ENCODE data around the gene TMEM150B.

TMEM150B gene

GRCh38 chr19:55305983-55306562 is 19.1 kb downstream of the TMEM150B start:
- DNase-seq (ENCODE audit: low read depth): no peak

- DNase-seq (ENCODE audit: low read depth): peak; percentile 11
Measured at GRCh38 chr19:55305491-55305890, 19.6 kb downstream of the TMEM150B start.

- DNase-seq (ENCODE audit: low read depth): no peak
Measured at GRCh38 chr19:55304980-55305379, 20.2 kb downstream of the TMEM150B start.

GRCh38 chr19:55304279-55304978 is 20.7 kb downstream of the TMEM150B start:
- no peak for DNase-seq (ENCODE audit: low read depth)

DNA sequence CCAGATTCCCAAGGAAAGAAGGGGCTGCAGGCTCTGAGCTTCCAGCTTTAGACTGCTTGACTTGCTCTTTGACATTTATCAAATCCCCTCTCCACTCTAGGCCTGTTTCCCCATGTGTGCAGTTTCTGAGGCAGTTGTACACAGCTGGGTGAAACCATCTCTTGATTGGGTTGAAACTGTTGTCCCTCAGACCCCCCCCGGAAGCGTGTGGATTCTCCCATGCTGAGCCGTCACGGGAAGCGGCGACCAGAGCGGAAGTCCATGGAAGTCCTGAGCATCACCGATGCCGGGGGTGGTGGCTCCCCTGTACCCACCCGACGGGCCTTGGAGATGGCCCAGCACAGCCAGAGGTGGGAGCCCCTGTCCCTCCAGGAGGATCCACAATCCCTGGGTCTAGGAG is 21.7 kb downstream of the TMEM150B start:
- DNase-seq (ENCODE audit: low read depth): no peak

DNA sequence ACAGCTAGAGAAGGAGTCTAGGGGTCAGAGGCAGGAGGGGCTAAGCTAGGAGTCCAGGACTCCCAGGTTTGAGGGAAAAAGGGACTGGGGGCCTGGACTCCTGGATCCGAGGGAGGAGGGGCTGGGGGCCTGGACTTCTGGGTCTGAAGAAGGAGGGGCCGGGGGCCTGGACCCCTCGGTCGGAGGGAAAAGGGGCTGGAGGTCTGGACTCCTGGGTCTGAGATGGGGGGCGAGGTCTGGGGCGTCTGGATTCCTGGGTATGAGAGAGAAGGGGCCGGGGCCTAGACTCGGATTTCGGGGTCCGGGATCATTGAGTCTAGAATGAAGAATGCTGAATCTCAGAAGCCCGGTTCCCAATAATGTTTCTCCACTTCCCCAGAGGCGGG is 22.8 kb downstream of the TMEM150B start:
- DNase-seq (ENCODE audit: low read depth): no peak

- DNase-seq (ENCODE audit: low read depth): peak; percentile 96
Measured at GRCh38 chr19:55301459-55302317, 23.5 kb downstream of the TMEM150B start.

DNA sequence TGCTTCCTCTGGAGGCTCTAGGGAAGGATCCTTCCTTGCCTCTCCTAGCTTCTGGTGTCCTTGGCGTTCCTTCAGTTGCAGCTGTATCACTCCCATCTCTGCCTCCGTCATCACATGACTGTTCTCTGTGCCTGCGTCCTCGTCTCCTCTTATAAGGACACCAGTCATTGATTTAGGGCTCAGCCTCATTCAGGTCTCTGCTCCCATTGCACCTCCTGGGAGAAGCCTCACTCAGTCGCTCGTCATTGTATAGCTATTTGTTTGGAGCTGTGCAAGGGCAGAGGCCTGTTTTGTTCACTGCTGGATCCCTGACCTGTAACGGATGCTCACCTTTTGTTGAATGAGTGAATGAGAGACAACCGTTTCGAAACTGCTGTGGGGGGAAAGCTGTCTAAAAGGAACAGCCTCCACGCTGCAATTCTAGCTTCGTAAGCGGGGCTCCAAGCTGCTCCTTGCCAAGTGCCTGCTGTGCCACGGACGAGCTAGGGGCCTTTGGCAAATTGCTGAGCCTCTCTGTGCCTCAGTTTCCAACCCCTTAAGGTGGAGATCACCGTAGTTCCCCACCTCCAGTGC is 24.2 kb downstream of the TMEM150B start:
- DNase-seq (ENCODE audit: low read depth): no peak

DNA sequence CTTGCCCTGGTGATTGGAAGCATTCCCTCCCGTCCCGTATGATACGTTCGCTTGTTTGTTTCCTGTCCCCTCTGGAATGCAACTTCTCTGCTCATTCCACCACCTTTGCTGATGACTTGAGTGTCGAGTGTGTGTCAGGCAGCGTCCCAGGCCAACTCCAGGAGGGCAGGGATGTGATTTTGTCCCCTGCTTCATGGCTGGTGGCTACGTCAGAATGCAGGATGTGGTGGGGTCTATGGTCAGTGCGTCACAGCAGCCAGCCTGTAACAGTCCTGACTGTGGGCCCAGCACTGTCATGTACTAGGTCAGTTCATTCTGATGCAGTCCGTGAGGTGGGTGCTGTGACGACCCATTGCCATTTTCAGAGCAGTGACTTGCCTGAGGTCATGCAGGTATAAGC is 25.1 kb downstream of the TMEM150B start:
- no peak for DNase-seq (ENCODE audit: low read depth)

- no peak for DNase-seq (ENCODE audit: low read depth)
Measured at GRCh38 chr19:55297267-55297666, 27.9 kb downstream of the TMEM150B start.

- no peak for DNase-seq (ENCODE audit: low read depth)
Measured at GRCh38 chr19:55289117-55289796, 35.9 kb downstream of the TMEM150B start.

DNA sequence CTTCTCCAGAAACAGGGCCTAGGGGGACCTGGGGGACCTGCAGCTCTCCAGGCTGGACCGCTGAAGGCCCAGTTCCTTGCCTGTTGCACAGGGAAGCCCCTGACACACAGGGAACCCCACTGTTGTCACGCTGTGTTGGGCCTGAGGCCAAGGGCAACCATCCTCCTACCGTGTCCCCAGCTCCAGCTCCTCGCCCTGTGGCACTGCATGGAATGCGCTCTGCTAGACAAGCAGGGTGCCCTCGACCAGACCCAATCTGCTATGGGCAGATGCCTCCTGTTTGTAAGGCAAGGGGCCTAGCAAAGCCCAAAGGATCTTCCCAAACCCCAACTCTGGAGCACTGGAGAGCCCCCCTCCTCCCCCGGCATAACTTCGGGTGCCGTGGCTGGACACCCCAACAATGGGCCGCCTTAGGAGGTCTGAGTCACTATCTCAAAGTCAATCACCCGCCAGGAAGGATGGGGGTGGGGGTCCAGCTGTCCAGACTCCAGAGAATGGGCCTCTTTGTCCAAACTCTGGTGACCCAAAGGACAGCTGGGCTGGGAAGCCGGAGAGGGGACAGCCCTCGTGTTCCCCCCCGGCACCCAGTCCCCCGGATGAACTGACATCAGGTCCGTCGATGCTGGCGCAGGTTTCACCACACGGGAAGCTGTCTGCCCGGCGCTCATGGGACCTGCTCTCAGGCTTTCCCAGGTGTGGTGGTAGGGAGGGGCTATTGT is 37.6 kb downstream of the TMEM150B start:
- no peak for DNase-seq (ENCODE audit: low read depth)

- no peak for DNase-seq (ENCODE audit: low read depth)
Measured at GRCh38 chr19:55285229-55285890, 39.8 kb downstream of the TMEM150B start.

DNA sequence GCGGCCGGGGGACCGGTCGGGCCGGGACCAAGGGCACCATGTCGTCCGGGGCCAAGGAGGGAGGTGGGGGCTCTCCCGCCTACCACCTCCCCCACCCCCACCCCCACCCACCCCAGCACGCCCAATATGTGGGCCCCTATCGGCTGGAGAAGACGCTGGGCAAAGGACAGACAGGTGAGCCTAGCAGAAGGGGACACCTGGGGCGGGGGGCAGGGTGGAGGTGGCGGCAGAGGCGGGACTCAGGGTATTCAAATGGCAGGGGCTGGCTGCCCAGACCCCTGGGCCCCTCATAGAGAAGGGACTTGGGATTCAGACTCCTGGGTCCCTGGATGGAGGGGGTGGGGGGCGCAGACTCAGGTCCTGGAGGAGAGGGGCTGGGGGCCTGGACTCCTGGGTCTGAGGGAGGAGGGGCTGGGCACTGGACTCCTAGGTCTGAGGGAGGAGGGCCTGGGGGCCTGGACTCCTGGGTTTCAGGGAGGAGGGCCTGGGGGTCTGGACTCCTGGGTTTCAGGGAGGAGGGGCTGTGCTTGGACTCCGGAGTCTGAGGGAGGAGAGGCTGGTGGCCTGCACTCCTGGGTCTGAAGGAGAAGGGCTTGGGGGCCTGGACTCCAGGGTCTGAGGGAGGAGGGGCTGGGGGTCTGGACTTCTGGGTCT is 40.6 kb downstream of the TMEM150B start:
- no peak for DNase-seq (ENCODE audit: low read depth)

DNA sequence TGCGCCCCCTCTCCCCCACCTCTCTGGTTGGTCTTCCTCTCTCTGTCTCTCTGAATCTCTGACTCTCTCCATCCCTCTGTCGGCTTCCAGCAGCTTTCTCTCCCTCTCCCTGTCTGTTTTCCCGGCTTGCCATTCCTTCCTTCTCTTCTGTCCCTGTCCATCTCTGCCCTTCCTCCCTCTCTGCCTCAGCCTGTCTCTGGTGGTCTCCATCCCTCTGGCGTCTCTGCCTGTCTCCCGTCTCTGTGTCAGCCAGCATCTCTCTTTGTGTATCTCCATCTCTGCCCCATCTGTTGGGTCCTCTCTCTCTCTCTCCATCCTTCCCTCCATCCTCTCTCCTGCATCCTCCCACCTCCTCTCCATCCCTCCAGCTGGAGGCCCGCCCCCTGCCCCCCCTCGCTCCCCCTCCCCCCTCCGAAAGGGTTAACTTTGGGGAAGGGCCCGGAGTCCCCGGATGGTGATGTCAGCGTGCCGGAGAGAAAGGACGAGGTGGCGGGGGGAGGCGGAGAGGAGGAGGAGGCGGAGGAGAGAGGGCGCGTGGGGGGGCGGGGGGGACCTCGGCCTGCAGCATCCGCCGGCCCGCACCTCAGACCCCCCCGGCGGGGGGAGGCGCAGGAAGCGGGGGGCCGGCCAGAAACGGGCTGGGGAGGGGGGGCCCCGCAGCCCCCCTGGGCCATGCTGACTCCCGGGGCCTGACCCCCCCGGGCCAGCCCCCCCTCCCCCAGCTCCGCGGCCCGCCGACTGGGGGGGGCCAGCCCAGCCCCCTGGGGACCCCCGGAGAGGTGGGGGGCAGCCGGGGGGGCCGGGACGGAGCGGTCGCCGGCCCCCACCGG is 41.4 kb downstream of the TMEM150B start, which contains the start of gene BRSK1:
TSS of gene BRSK1 (plus strand) at position 450 of the 830 bp plus-strand sequence. CDS start 446 bp downstream, outside the sequence.
- peak; percentile 14 for DNase-seq (ENCODE audit: low read depth)

- peak; percentile 86 for DNase-seq (ENCODE audit: low read depth)
Measured at GRCh38 chr19:55279770-55280643, 45.1 kb downstream of the TMEM150B start, which contains the start of gene HSPBP1. HSPBP1 (minus strand) TSS chr19:55280110; CDS start chr19:55279608, 502 bp downstream.

DNA sequence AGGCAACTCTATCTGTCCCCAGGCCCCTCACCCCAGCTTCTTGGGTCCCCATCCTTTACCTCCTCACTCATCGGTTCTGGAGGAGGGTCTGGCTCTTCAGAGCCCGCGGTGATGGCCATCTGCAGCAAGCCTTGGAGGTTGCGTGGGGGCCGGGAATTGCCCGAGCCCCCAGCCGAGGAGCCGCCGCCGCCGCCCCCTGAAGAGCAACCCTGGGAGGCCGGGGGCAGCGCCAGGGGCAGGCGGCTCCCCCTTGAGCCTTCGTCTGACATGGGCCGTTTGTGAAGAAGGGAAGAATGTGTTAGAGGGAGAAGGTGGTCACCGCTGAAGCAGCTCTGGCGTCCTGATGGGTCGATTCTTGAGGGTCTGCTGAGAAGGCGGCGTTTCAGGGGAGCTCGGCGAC is 45.8 kb downstream of the TMEM150B start:
- no peak for DNase-seq (ENCODE audit: low read depth)

Measured in stimulated activated CD8-positive, alpha-beta memory T cell treated with anti-CD3 and anti-CD28 coated beads, Interleukin-12 subunit alpha, Interleukin-12 subunit beta, amount 100 ng/mL, for 1 hour (primary cell).